GOT3 (cell line): ENCODE data around the gene OR6C4.
"Not testable (repeated sequence)": the region's sequence is repeated elsewhere in the genome, so short reads cannot be mapped to it uniquely, and the experiment has no call there.

Experiments used
- DNase-seq: peaks from one replicate; lab custom pipeline; 2025; ENCODE audit warnings: mixed read lengths; lab: John Stamatoyannopoulos, UW

OR6C4 gene

GRCh38 chr12:55549302-55549701 lies at the start of gene OR6C4:
OR6C4 (plus strand) TSS chr12:55549602; CDS start chr12:55551227, 1,625 bp downstream.
- no peak for DNase-seq

- DNase-seq: no peak
These were observed 49.6 kb upstream of the OR6C4 start for GRCh38 chr12:55499810-55500252.

DNA sequence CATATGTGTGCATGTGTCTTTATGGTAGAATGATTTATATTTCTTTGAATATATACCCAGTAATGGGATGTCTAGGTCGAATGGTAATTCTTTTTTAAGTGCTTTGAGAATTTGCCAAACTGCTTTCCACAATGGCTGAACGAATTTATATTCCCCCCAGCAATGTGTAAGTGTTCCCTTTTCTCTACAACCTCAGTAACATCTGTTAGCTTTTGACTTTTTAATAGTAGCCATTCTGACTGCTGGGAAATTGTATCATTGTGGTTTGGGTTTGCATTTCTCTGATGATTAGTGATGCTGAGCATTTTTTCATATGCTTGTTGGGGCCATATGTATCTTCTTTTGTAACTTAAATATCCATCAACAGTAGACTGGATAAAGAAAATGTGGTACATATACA lies 47.8 kb upstream of the OR6C4 start:
- no peak for DNase-seq

DNA sequence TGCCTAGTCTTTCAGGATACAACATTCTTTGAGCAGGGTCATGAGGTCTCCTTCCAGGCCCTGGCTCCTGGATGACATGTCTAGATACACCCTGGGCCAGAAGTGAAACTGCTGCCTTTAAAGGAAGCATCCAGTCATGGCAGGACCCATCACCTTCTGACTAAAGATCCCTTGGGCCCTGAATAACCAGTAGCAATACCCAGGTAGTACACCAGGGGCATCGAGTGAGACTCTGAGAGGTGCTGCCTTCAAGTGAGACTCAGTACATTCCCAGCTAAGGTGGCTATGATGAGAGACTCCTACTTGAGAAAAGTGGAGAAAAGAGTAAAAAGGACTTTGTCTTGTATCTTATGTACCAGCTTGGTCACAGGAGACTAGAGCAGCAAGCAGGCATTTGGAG lies 33.7 kb upstream of the OR6C4 start:
- no peak for DNase-seq

DNA sequence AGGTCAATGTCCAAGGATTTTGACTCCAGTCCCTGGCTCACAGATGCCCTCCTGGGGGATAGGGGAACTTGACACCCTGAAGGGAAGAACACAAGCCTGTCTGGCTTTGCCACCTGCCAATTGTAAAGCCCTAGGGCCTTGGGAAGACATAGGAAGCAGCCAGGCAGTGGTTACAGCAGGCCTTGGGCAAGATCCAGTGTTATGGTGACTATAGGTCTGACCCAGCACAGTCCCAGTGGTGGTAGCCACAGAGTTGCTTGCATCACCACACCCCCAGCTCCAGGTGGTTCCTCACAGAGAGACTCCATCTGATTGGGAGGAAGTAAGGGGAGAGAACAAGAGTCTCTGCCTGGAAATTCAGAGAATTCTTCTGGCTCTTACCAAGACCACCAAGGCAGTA lies 33.0 kb upstream of the OR6C4 start:
- no peak for DNase-seq

GRCh38 chr12:55548235-55548634 lies 1.2 kb upstream of the OR6C4 start:
- not testable (repeated sequence) for DNase-seq

- no peak for DNase-seq
These were observed 646 bp upstream of the OR6C4 start for GRCh38 chr12:55548756-55549155.

- DNase-seq: no peak
These were observed 4.9 kb downstream of the OR6C4 start for GRCh38 chr12:55554296-55554695.

DNA sequence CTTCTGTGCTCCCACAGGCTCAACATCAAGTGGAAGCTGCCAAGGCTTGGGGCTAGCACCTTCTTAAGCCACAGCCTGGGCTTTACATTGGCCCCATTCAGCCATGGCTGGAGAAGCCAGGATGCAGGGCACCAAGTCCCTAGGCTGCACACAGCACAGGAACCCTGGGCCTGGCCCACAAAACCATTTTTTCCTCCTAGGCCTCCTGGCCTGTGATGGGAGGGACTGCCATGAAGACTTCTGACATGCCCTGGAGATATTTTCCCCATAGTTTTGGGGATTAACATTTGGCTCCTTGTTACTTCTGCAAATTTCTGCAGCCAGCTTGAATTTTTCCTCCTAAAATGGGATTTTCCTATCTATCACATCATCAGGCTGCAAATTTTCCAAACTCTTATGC lies 20.7 kb downstream of the OR6C4 start:
- not testable (repeated sequence) for DNase-seq

DNA sequence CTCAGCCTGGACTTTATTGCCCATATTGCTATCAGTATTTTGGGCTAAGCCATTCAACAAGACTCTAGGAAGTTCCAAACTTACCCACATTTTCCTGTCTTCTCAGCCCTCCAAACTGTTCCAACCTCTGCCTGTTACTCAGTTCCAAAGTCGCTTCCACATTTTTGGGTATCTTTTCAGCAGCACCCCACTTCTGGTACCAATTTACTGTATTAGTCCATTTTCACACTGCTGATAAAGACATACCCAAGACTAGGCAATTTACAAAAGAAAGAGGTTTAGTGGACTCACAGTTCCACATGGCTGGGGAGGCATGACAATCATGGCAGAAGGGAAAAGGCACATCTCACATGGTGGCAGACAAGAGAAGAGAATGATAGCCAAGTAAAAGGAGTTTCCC lies 21.3 kb downstream of the OR6C4 start:
- not testable (repeated sequence) for DNase-seq

DNA sequence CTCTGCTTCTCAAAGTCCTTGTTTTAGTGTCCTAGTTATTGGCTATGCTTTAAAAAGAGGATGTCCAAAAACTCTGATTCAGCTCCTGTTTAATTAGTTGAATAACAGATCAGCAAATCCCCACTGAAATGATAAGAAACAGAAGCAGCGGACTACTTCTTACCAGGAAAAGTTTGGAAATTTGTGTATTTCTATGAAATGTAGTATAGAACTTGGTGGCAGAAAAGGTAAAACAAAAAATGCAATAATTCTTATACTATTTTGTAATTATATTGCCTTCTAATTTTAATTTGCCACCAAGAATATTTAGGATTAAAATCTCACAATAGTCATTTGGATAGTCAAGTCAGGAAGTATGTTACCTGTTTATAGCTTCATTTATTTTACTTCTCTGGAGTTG lies 22.8 kb downstream of the OR6C4 start, which contains the start of gene OR2AP1:
Gene OR2AP1, plus strand, starts transcription at position 301 of the 400 bp plus-strand sequence. CDS start 1,947 bp downstream, outside the sequence.
- DNase-seq: no peak

GRCh38 chr12:55582066-55582465 lies 32.7 kb downstream of the OR6C4 start:
- DNase-seq: no peak

DNA sequence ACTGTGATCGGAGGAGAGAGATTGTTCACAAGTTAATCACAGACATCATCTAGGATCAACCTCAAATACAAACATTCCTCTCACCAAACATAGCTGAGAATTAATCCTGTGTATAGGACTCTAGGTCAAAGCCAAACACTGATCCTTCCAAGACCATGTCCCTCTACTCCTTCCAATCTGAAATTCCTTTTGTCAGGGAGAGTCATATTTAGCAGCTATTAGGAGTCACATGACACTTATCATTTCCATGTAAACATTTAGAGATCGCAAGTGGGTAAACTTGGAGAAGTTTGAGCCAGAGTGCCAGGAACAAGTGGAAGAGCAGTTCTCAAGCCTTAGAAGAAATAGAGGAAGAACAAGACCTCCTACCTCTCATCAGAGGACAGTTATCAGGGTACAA lies 36.4 kb downstream of the OR6C4 start:
- no peak for DNase-seq

GRCh38 chr12:55590152-55590551 lies 40.8 kb downstream of the OR6C4 start:
- not testable (repeated sequence) for DNase-seq
